ENCODE measurements around the gene DOCK7. TPM values are rescaled to one million over a fixed set of nuclear protein-coding genes. Genes with fewer than 3 reads are reported as not detected.

The DOCK7 gene
- total and polyA plus RNA-seq, 2 of the 8 experiments (the other 6 are each of a cell fraction or from before 2014, with no cell fraction given), result 10.2 to 33.7 TPM

- TF ChIP-seq CHD7 (IDR thresholded peaks at IDR 0.05; ENCODE audit: insufficient replicate concordance, low read length), result no peak
- no peak for TF ChIP-seq ZNF274 (IDR thresholded peaks at IDR 0.05; ENCODE audit: borderline replicate concordance, extremely low read depth, low read length)
- TF ChIP-seq RNF2 (IDR thresholded peaks at IDR 0.05; ENCODE audit: borderline replicate concordance, low read depth, low read length, missing control alignments, poor library complexity, severe bottlenecking), result no peak
Measured at GRCh38 chr1:62539028-62539447, 149.1 kb downstream of the DOCK7 start (continued).

All from H1 (cell line).